ENCODE results near the gene CTBP1. TPM values are rescaled to one million over a fixed set of nuclear protein-coding genes. Genes with fewer than 3 reads are reported as not detected.
"Not testable (repeated sequence)": the region's sequence is repeated elsewhere in the genome, so short reads cannot be mapped to it uniquely, and the experiment has no call there.

Gene CTBP1
- total RNA-seq, 1 donor from 2014 or later, result 165 TPM

- peaks cover 29% of the 10 kb centered on the region for H3K4me1 Mint-ChIP-seq (ENCODE audit: unreplicated experiment)
These were observed 44.6 kb upstream of the CTBP1 start for GRCh38 chr4:1293531-1293941.

GRCh38 chr4:1292703-1293011, 43.7 kb upstream of the CTBP1 start:
- peaks cover 15% of the 10 kb centered on the region for H3K36me3 Mint-ChIP-seq (ENCODE audit: low read depth, unreplicated experiment)
- not testable (repeated sequence) for DNase-seq (ENCODE audit: low spot score); H3K27ac Mint-ChIP-seq (ENCODE audit: unreplicated experiment); H3K4me3 Mint-ChIP-seq (ENCODE audit: unreplicated experiment); H3K9me3 Mint-ChIP-seq (ENCODE audit: unreplicated experiment)
- H3K27me3 Mint-ChIP-seq (ENCODE audit: unreplicated experiment), result peaks cover 14% of the 10 kb centered on the region
- H3K4me1 Mint-ChIP-seq (ENCODE audit: unreplicated experiment), result peaks cover 24% of the 10 kb centered on the region

More at GRCh38 chr4:1293531-1293941, 44.6 kb upstream of the CTBP1 start:
- H3K4me3 Mint-ChIP-seq (ENCODE audit: unreplicated experiment), result no peak overlapping the region
- no peaks in the 10 kb centered on the region for H3K9me3 Mint-ChIP-seq (ENCODE audit: unreplicated experiment)
- peaks cover 12% of the 10 kb centered on the region for H3K27me3 Mint-ChIP-seq (ENCODE audit: unreplicated experiment)
- no peak for DNase-seq (ENCODE audit: low spot score)
- no peak overlapping the region for H3K27ac Mint-ChIP-seq (ENCODE audit: unreplicated experiment)
- no peak for TF ChIP-seq CTCF (IDR thresholded peaks at IDR 0.05; ENCODE audit: unreplicated experiment)
- H3K36me3 Mint-ChIP-seq (ENCODE audit: low read depth, unreplicated experiment), result peaks cover 20% of the 10 kb centered on the region

GRCh38 chr4:1291996-1292702, 43.2 kb upstream of the CTBP1 start:
- Mint-ChIP-seq H3K27me3 (ENCODE audit: unreplicated experiment) (peaks cover 14% of the 10 kb centered on the region), H3K36me3 (ENCODE audit: low read depth, unreplicated experiment) (peaks cover 12% of the 10 kb centered on the region), H3K27ac (ENCODE audit: unreplicated experiment) (no peak overlapping the region), H3K4me3 (ENCODE audit: unreplicated experiment) (peak overlapping the region; percentile 96), H3K4me1 (ENCODE audit: unreplicated experiment) (peaks cover 22% of the 10 kb centered on the region), H3K9me3 (ENCODE audit: unreplicated experiment) (no peaks in the 10 kb centered on the region)
- TF ChIP-seq CTCF (IDR thresholded peaks at IDR 0.05; ENCODE audit: unreplicated experiment), result no peak
- no peak for DNase-seq (ENCODE audit: low spot score)

GRCh38 chr4:1291091-1291490, 42.2 kb upstream of the CTBP1 start:
- no peak for TF ChIP-seq CTCF (IDR thresholded peaks at IDR 0.05; ENCODE audit: unreplicated experiment)
- peaks cover 18% of the 10 kb centered on the region for H3K4me1 Mint-ChIP-seq (ENCODE audit: unreplicated experiment)
- H3K27me3 Mint-ChIP-seq (ENCODE audit: unreplicated experiment), result peaks cover 12% of the 10 kb centered on the region
- H3K36me3 Mint-ChIP-seq (ENCODE audit: low read depth, unreplicated experiment), result peaks cover 9% of the 10 kb centered on the region
- peaks cover 4% of the 10 kb centered on the region for H3K9me3 Mint-ChIP-seq (ENCODE audit: unreplicated experiment)
- peak overlapping the region; percentile 96 for H3K4me3 Mint-ChIP-seq (ENCODE audit: unreplicated experiment)
- peak overlapping the region; percentile 72 for H3K27ac Mint-ChIP-seq (ENCODE audit: unreplicated experiment)
- DNase-seq (ENCODE audit: low spot score), result no peak

- Mint-ChIP-seq H3K4me3 (ENCODE audit: unreplicated experiment) (peak overlapping the region; percentile 96), H3K4me1 (ENCODE audit: unreplicated experiment) (peaks cover 18% of the 10 kb centered on the region), H3K27ac (ENCODE audit: unreplicated experiment) (peak overlapping the region; percentile 72)
These were observed 41.4 kb upstream of the CTBP1 start for GRCh38 chr4:1290165-1290977.

More at GRCh38 chr4:1290165-1290977, 41.4 kb upstream of the CTBP1 start:
- H3K9me3 Mint-ChIP-seq (ENCODE audit: unreplicated experiment), result peaks cover 5% of the 10 kb centered on the region
- H3K27me3 Mint-ChIP-seq (ENCODE audit: unreplicated experiment), result peaks cover 12% of the 10 kb centered on the region
- DNase-seq (ENCODE audit: low spot score), result no peak
- TF ChIP-seq CTCF (IDR thresholded peaks at IDR 0.05; ENCODE audit: unreplicated experiment), result no peak
- peaks cover 10% of the 10 kb centered on the region for H3K36me3 Mint-ChIP-seq (ENCODE audit: low read depth, unreplicated experiment)

Measured in endothelial cell (in vitro differentiated cells).